SK-N-SH (cell line): Measurements from ENCODE around the gene AIFM3. TPM values are rescaled to one million over a fixed set of nuclear protein-coding genes. Genes with fewer than 3 reads are reported as not detected.

Source experiments
- CTCF ChIA-PET: fragments of 300-600, 350-600 bp; formaldehyde crosslinking; extraction: SDS; loops from one replicate; lab custom pipeline; 2021; lab: Yijun Ruan, JAX
- POLR2A ChIA-PET: fragments of 350-600 bp; sonication (Branson Sonifier 250); formaldehyde crosslinking; extraction: SDS; loops from one replicate; lab custom pipeline; 2020; ENCODE audit warnings: antibody characterized with exemption, inconsistent platforms; lab: Yijun Ruan, JAX
- DNase-seq: peaks from one replicate; pipeline ENCODE4 v3.0.0; 2012
- H2AFZ ChIP-seq: fragments of 200-600 bp; sonication (generic); 2 replicates; pipeline ENCODE4 v1.8.1; 2016; ENCODE audit warnings: antibody characterized with exemption, mild to moderate bottlenecking, low read depth
- H3F3A ChIP-seq: fragments of 200-600 bp; sonication (generic); replicated peaks from 2 replicates; pipeline ENCODE3; 2016; ENCODE audit warnings: antibody characterized with exemption, mild to moderate bottlenecking; ENCODE audit not compliant: insufficient read depth
- H3K27ac ChIP-seq, 2 experiments: fragments of 200-500 bp in 1 of 2; fragments of 200-600 bp in 1 of 2; sonication (Bioruptor generic) in 1 of 2; sonication (generic), shearing (Covaris generic) in 1 of 2; 2 replicates each; pipeline versions ENCODE4 v1.5.1 to v1.6.1; 2014 to 2016; ENCODE audit warnings: low read depth in 2 of 2, inconsistent platforms in 1 of 2, low read length in 1 of 2, mild to moderate bottlenecking in 1 of 2, mixed read lengths in 1 of 2
- H3K27me3 ChIP-seq: fragments of 200-600 bp; sonication (generic), shearing (Covaris generic); 2 replicates; pipeline ENCODE4 v1.6.1; 2016; ENCODE audit warnings: mixed run types; ENCODE audit not compliant: insufficient read depth
- H3K36me3 ChIP-seq, 2 experiments: fragments of 200-500 bp in 1 of 2; fragments of 200-600 bp in 1 of 2; sonication (Bioruptor generic) in 1 of 2; sonication (generic) in 1 of 2; replicated peaks in 1 of 2; 2 replicates each; pipeline versions ENCODE3 to v1.5.1; 2014 to 2016; ENCODE audit warnings: low read length in 1 of 2, mild to moderate bottlenecking in 1 of 2; ENCODE audit not compliant: insufficient read depth in 2 of 2, control insufficient read depth in 1 of 2
- H3K4me1 ChIP-seq, 2 experiments: fragments of 200-500 bp in 1 of 2; fragments of 200-600 bp in 1 of 2; sonication (Bioruptor generic) in 1 of 2; sonication (generic), shearing (Covaris generic) in 1 of 2; 2 replicates each; pipeline versions ENCODE4 v1.5.1 to v1.6.1; 2014 to 2016; ENCODE audit warnings: low read depth in 1 of 2, low read length in 1 of 2, mixed run types in 1 of 2; ENCODE audit not compliant: insufficient read depth in 2 of 2, control insufficient read depth in 1 of 2
- H3K4me2 ChIP-seq: fragments of 200-600 bp; sonication (generic), shearing (Covaris generic); 2 replicates; pipeline ENCODE4 v1.6.1; 2017; ENCODE audit warnings: mixed run types
- H3K4me3 ChIP-seq, 2 experiments: fragments of 200-500 bp in 1 of 2; fragments of 200-600 bp in 1 of 2; sonication (Bioruptor generic) in 1 of 2; sonication (generic), shearing (Covaris generic) in 1 of 2; 2 replicates each; pipeline versions ENCODE4 v1.5.1 to v1.8.1; 2014 to 2016; ENCODE audit warnings: low read depth in 2 of 2, inconsistent platforms in 1 of 2, low read length in 1 of 2, mild to moderate bottlenecking in 1 of 2, mixed read lengths in 1 of 2, moderate library complexity in 1 of 2
- H3K79me2 ChIP-seq: fragments of 200-600 bp; sonication (generic); 2 replicates; pipeline ENCODE4 v1.8.1; 2017; ENCODE audit warnings: mild to moderate bottlenecking; ENCODE audit not compliant: insufficient read depth
- H3K9ac ChIP-seq: fragments of 200-600 bp; sonication (generic); 2 replicates; pipeline ENCODE4 v1.6.1; 2017; ENCODE audit warnings: mixed run types
- H3K9me2 ChIP-seq: fragments of 200-600 bp; sonication (generic); 2 replicates; pipeline ENCODE4 v1.6.1; 2017; ENCODE audit warnings: mixed run types
- H3K9me3 ChIP-seq: fragments of 200-600 bp; sonication (generic); 2 replicates; pipeline ENCODE4 v1.6.1; 2017; ENCODE audit warnings: mixed run types, mild to moderate bottlenecking, moderate library complexity
- H4K20me1 ChIP-seq: fragments of 200-600 bp; sonication (generic); 2 replicates; pipeline ENCODE4 v1.6.1; 2017; ENCODE audit warnings: mild to moderate bottlenecking, mixed run types; ENCODE audit not compliant: insufficient read depth
- EP300 ChIP-seq, 2 experiments: IDR thresholded peaks; 2 replicates each; pipeline versions ENCODE4 v1.4.0 to v1.6.1; 2012; ENCODE audit warnings: borderline replicate concordance in 1 of 2, low read depth in 1 of 2, low read length in 1 of 2
- FOSL2 ChIP-seq: IDR thresholded peaks from 2 replicates; pipeline ENCODE4 v1.4.0; 2012; ENCODE audit warnings: low read depth, mild to moderate bottlenecking, moderate library complexity, borderline replicate concordance
- FOXJ3 ChIP-seq: sonication (generic); formaldehyde crosslinking; IDR thresholded peaks from 2 replicates; pipeline ENCODE4 v1.5.1; 2020; ENCODE audit warnings: mild to moderate bottlenecking, missing genetic modification reagents
- FOXM1 ChIP-seq: IDR thresholded peaks from 2 replicates; pipeline ENCODE4 v1.4.0; 2012; ENCODE audit warnings: low read depth, mild to moderate bottlenecking
- GATA2 ChIP-seq: sonication (generic); formaldehyde crosslinking; IDR thresholded peaks from 2 replicates; pipeline ENCODE4 v1.5.0; 2020; ENCODE audit warnings: mild to moderate bottlenecking, missing genetic modification reagents
- JUND ChIP-seq: IDR thresholded peaks from 2 replicates; pipeline ENCODE4 v1.4.0; 2012
- MEF2A ChIP-seq: IDR thresholded peaks from 2 replicates; pipeline ENCODE4 v1.4.0; 2012; ENCODE audit warnings: low read depth, borderline replicate concordance
- MXI1 ChIP-seq: IDR thresholded peaks from 2 replicates; pipeline ENCODE4 v1.6.1; 2012; ENCODE audit warnings: mild to moderate bottlenecking, low read depth, low read length, improper control_type of control experiment
- POLR2AphosphoS5 ChIP-seq: IDR thresholded peaks from 2 replicates; pipeline ENCODE4 v1.6.1; 2012; ENCODE audit warnings: low read depth, low read length
- RAD21 ChIP-seq: IDR thresholded peaks from 2 replicates; pipeline ENCODE4 v1.6.1; 2012; ENCODE audit warnings: mild to moderate bottlenecking, low read length
- RFX5 ChIP-seq: IDR thresholded peaks from 2 replicates; pipeline ENCODE4 v1.6.1; 2012; ENCODE audit warnings: mild to moderate bottlenecking, improper control_type of control experiment, low read length
- TCF12 ChIP-seq: IDR thresholded peaks from 2 replicates; pipeline ENCODE4 v1.4.0; 2012
- USF1 ChIP-seq: IDR thresholded peaks from 2 replicates; pipeline ENCODE4 v1.4.0; 2012; ENCODE audit warnings: low read depth, borderline replicate concordance
- ZBTB33 ChIP-seq: IDR thresholded peaks from 2 replicates; pipeline ENCODE4 v1.4.0; 2012; ENCODE audit warnings: low read depth, borderline replicate concordance
- WGBS: methylation state at CpG from one replicate; pipeline ENCODE4 v1.1.6; 2017; ENCODE audit warnings: low lambda C conversion rate; 5-methylcytosine and 5-hydroxymethylcytosine counted together
- polyA plus RNA-seq, 3 experiments: library from polyadenylated mRNA; depleted of rRNA; stranded (reverse); fragments of >200 nt; gene quantifications; 2 replicates each; pipeline ENCODE4 v1.2.3, GENCODE V29; 2012
- TF ChIP-seq, protein P1 (sequence below): fragments of 200-600 bp; sonication (generic); IDR thresholded peaks from 2 replicates; pipeline ENCODE4 v1.6.1; 2017; ENCODE audit warnings: antibody characterized with exemption, mild to moderate bottlenecking, moderate library complexity

Gene AIFM3
- polyA plus RNA-seq, 1 of the 3 experiments (the other 2 are of a cell fraction): 1.7 TPM

DNA sequence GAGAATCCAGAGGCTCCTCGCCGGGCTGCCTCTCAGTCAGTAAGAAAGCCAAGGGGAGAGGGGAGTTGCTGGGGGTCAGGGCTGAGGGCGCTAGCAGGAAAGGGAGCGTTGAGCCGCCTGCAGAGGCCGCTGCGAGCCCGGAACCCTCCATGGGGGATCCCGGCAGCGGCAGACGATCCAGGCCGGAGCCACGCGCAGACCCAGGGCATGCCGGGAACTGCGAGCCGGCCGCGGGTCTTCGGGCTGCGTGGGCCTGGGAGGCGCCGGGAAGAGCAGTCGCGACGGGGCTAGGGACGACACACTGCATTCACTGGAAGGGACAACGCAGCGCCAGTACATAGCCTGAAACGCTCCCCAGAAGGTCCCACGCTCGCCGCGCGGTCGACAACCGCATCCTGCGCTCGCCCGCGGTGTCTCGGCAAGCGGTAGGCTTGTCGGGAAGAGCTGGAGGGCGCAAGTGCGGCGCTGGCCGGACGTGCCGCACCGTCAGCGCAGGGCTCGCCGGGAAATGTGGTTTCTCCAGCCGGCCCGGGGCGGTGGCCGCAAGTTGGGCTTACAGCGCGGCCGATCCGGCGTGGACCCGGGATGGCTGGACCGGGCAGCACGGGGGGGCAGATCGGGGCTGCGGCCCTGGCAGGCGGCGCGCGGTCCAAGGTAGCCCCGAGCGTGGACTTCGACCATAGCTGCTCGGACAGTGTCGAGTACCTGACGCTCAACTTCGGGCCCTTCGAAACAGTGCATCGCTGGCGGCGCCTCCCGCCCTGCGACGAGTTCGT is 14.9 kb downstream of the AIFM3 start, which contains the start of gene LZTR1 (continued):
- TF ChIP-seq USF1: peak; percentile 43; the same call in 1 of the 2 replicates
- TF ChIP-seq JUND: no peak
- TF ChIP-seq GATA2 (CRISPR knock-in tag): no peak
- no peak for TF ChIP-seq FOXJ3 (CRISPR knock-in tag)
- TF ChIP-seq ZBTB33: no peak; the same call in 1 of the 2 replicates
- no peak for TF ChIP-seq MEF2A
- TF ChIP-seq RAD21: peak; percentile 54
- TF ChIP-seq EP300 (IDR thresholded peaks at IDR 0.05; ENCODE audit: borderline replicate concordance in 1 of 2, low read depth in 1 of 2, low read length in 1 of 2): no peak; a peak in 1 of 4 replicates
- no peak for TF ChIP-seq TCF12
- TF ChIP-seq POLR2AphosphoS5: peak; percentile 98
- TF ChIP-seq, all 33 proteins: peak for 14

DNA sequence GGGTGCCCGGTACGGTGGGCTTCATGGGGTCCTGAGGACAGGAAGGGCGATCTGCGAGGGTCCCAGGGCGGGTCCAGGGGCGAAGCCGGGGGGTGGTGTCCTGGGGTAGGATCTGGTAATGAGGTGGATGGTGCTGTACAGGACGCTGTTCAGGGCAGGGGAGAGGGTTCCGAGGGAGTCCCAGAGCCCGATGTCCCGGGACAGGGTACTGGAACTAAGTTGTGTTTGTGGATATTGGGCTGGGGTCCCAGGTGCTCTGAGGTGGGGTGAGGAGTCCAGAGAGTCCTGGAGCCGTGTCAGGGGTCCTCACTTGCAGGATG is 15.5 kb downstream of the AIFM3 start:
- TF ChIP-seq FOSL2 (no peak), MXI1 (no peak), FOXJ3 (CRISPR knock-in tag) (no peak), FOXM1 (no peak), GATA2 (CRISPR knock-in tag) (no peak), TCF12 (no peak), RFX5 (no peak)
- TF ChIP-seq, protein P1, sequence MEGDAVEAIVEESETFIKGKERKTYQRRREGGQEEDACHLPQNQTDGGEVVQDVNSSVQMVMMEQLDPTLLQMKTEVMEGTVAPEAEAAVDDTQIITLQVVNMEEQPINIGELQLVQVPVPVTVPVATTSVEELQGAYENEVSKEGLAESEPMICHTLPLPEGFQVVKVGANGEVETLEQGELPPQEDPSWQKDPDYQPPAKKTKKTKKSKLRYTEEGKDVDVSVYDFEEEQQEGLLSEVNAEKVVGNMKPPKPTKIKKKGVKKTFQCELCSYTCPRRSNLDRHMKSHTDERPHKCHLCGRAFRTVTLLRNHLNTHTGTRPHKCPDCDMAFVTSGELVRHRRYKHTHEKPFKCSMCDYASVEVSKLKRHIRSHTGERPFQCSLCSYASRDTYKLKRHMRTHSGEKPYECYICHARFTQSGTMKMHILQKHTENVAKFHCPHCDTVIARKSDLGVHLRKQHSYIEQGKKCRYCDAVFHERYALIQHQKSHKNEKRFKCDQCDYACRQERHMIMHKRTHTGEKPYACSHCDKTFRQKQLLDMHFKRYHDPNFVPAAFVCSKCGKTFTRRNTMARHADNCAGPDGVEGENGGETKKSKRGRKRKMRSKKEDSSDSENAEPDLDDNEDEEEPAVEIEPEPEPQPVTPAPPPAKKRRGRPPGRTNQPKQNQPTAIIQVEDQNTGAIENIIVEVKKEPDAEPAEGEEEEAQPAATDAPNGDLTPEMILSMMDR: no peak
- TF ChIP-seq, all 33 proteins: peak for 0
- ChIA-PET POLR2A (interaction anchor here (0.6 to 1.8 kb wide), 15 partner anchors 9 to 97 kb away, joined by 3 to 13 read pairs (median 6); partner anchors contain the start of genes LRRC74B, P2RX6 and THAP7), CTCF (interaction anchor here (0.9 to 3.6 kb wide), 11 partner anchors 9 to 179 kb away, joined by 3 to 12 read pairs (median 4); partner anchors contain the start of gene CRKL)

More for the DNA sequence above, 15.5 kb downstream of the AIFM3 start:
- Histone ChIP-seq H3K4me1 (peaks cover 6 to 24% of the 10 kb centered on the region in 2 experiments; a peak in 2 of 4 replicates), H4K20me1 (no peaks in the 10 kb centered on the region), H3K27me3 (no peaks in the 10 kb centered on the region), H3K9me3 (no peaks in the 10 kb centered on the region), H3K4me2 (peak overlapping the region; percentile 95), H3F3A (no peaks in the 10 kb centered on the region), H3K9ac (peak overlapping the region; percentile 78), H3K36me3 (peaks cover 9 to 20% of the 10 kb centered on the region in 2 experiments), H3K27ac (peak overlapping the region; percentile 77 to 98; a peak in 2 of 4 replicates), H2AFZ (peak overlapping the region; percentile 79; the same call in 1 of the 2 replicates), H3K9me2 (no peaks in the 10 kb centered on the region), H3K4me3 (peak overlapping the region; percentile 71 to 97), H3K79me2 (peaks cover 25% of the 10 kb centered on the region)
- 0% methylated on average over 11 of the region's 12 CpGs for whole genome bisulfite sequencing
- DNase-seq: peak; percentile 67
